Skeletal muscle satellite cell (primary cell): ENCODE results near the gene NRG2.

Experiments used
- H3K27me3 ChIP-seq: 2 replicates; pipeline ENCODE4 v1.7.0; 2013; ENCODE audit warnings: low read length; ENCODE audit not compliant: control insufficient read depth, insufficient read depth
- H3K36me3 ChIP-seq: 2 replicates; pipeline ENCODE4 v1.7.0; 2013; ENCODE audit warnings: mild to moderate bottlenecking, control low read depth, low read length; ENCODE audit not compliant: insufficient read depth
- H3K4me1 ChIP-seq: 2 replicates; pipeline ENCODE4 v1.7.0; 2013; ENCODE audit warnings: low read length; ENCODE audit not compliant: control insufficient read depth, insufficient read depth
- H3K4me2 ChIP-seq: 2 replicates; pipeline ENCODE4 v1.7.0; 2013; ENCODE audit warnings: mild to moderate bottlenecking, low read length
- H3K4me3 ChIP-seq: 2 replicates; pipeline ENCODE4 v1.7.0; 2013; ENCODE audit warnings: low read length
- H3K9ac ChIP-seq: 2 replicates; pipeline ENCODE4 v1.7.0; 2013; ENCODE audit warnings: mild to moderate bottlenecking, low read depth, low read length, moderate library complexity
- H3K9me3 ChIP-seq: replicated peaks from 2 replicates; pipeline ENCODE4 v1.7.0; 2013; ENCODE audit warnings: mild to moderate bottlenecking, control low read depth, low read length

The NRG2 gene

GRCh38 chr5:139900546-139901250, 142.4 kb downstream of the NRG2 start:
- Histone ChIP-seq H3K27me3 (peaks cover 97% of the 10 kb centered on the region), H3K4me3 (no peak overlapping the region), H3K9ac (no peak overlapping the region), H3K4me2 (no peak overlapping the region), H3K36me3 (no peaks in the 10 kb centered on the region), H3K4me1 (no peaks in the 10 kb centered on the region), H3K9me3 (no peaks in the 10 kb centered on the region)

- no peak overlapping the region for H3K4me2 ChIP-seq
- H3K4me1 ChIP-seq: no peaks in the 10 kb centered on the region
- no peak overlapping the region for H3K4me3 ChIP-seq
- H3K9me3 ChIP-seq: no peaks in the 10 kb centered on the region
- H3K9ac ChIP-seq: no peak overlapping the region
- no peaks in the 10 kb centered on the region for H3K36me3 ChIP-seq
- peaks cover 96% of the 10 kb centered on the region for H3K27me3 ChIP-seq
Observed at GRCh38 chr5:139898981-139899380, 144.1 kb downstream of the NRG2 start.

GRCh38 chr5:139897982-139898381, 145.1 kb downstream of the NRG2 start:
- H3K9me3 ChIP-seq: no peaks in the 10 kb centered on the region
- H3K4me2 ChIP-seq: no peak overlapping the region
- no peak overlapping the region for H3K4me3 ChIP-seq
- no peaks in the 10 kb centered on the region for H3K36me3 ChIP-seq
- H3K27me3 ChIP-seq: peaks cover 96% of the 10 kb centered on the region
- H3K9ac ChIP-seq: no peak overlapping the region
- H3K4me1 ChIP-seq: no peaks in the 10 kb centered on the region

GRCh38 chr5:139897342-139897741, 145.8 kb downstream of the NRG2 start:
- Histone ChIP-seq H3K4me3 (no peak overlapping the region), H3K4me2 (no peak overlapping the region), H3K27me3 (peaks cover 96% of the 10 kb centered on the region), H3K9ac (no peak overlapping the region), H3K36me3 (no peaks in the 10 kb centered on the region), H3K9me3 (no peaks in the 10 kb centered on the region), H3K4me1 (no peaks in the 10 kb centered on the region)

GRCh38 chr5:139896718-139897117, 146.4 kb downstream of the NRG2 start:
- Histone ChIP-seq H3K4me2 (no peak overlapping the region), H3K36me3 (no peaks in the 10 kb centered on the region), H3K4me1 (no peaks in the 10 kb centered on the region), H3K9me3 (no peaks in the 10 kb centered on the region), H3K9ac (no peak overlapping the region), H3K4me3 (no peak overlapping the region), H3K27me3 (peaks cover 97% of the 10 kb centered on the region)

- no peaks in the 10 kb centered on the region for H3K9me3 ChIP-seq
- no peak overlapping the region for H3K4me3 ChIP-seq
- no peak overlapping the region for H3K4me2 ChIP-seq
- no peaks in the 10 kb centered on the region for H3K4me1 ChIP-seq
- H3K36me3 ChIP-seq: no peaks in the 10 kb centered on the region
- no peak overlapping the region for H3K9ac ChIP-seq
- H3K27me3 ChIP-seq: peaks cover 95% of the 10 kb centered on the region
Observed at GRCh38 chr5:139895647-139896046, 147.5 kb downstream of the NRG2 start.

- Histone ChIP-seq H3K36me3 (no peaks in the 10 kb centered on the region), H3K27me3 (peaks cover 94% of the 10 kb centered on the region), H3K4me1 (no peaks in the 10 kb centered on the region), H3K4me3 (no peak overlapping the region), H3K9ac (no peak overlapping the region), H3K9me3 (no peaks in the 10 kb centered on the region), H3K4me2 (no peak overlapping the region)
Observed at GRCh38 chr5:139895046-139895445, 148.1 kb downstream of the NRG2 start.

- Histone ChIP-seq H3K4me1 (no peaks in the 10 kb centered on the region), H3K36me3 (no peaks in the 10 kb centered on the region), H3K4me3 (no peak overlapping the region), H3K4me2 (no peak overlapping the region), H3K27me3 (peaks cover 94% of the 10 kb centered on the region), H3K9ac (no peak overlapping the region), H3K9me3 (no peaks in the 10 kb centered on the region)
Observed at GRCh38 chr5:139893873-139894272, 149.2 kb downstream of the NRG2 start.

- Histone ChIP-seq H3K4me3 (no peak overlapping the region), H3K36me3 (no peaks in the 10 kb centered on the region), H3K9ac (no peak overlapping the region), H3K4me1 (no peaks in the 10 kb centered on the region), H3K4me2 (no peak overlapping the region), H3K27me3 (peaks cover 90% of the 10 kb centered on the region), H3K9me3 (no peaks in the 10 kb centered on the region)
Observed at GRCh38 chr5:139889410-139889809, 153.7 kb downstream of the NRG2 start.

- Histone ChIP-seq H3K27me3 (peaks cover 91% of the 10 kb centered on the region), H3K9ac (no peak overlapping the region), H3K4me1 (no peaks in the 10 kb centered on the region), H3K4me2 (no peak overlapping the region), H3K9me3 (no peaks in the 10 kb centered on the region), H3K4me3 (no peak overlapping the region), H3K36me3 (no peaks in the 10 kb centered on the region)
Observed at GRCh38 chr5:139888370-139888769, 154.7 kb downstream of the NRG2 start.

- Histone ChIP-seq H3K4me1 (no peaks in the 10 kb centered on the region), H3K36me3 (no peaks in the 10 kb centered on the region), H3K4me2 (no peak overlapping the region), H3K27me3 (peaks cover 91% of the 10 kb centered on the region), H3K4me3 (no peak overlapping the region), H3K9me3 (no peaks in the 10 kb centered on the region), H3K9ac (no peak overlapping the region)
Observed at GRCh38 chr5:139886213-139886612, 156.9 kb downstream of the NRG2 start.

- Histone ChIP-seq H3K4me2 (no peak overlapping the region), H3K4me3 (no peak overlapping the region), H3K9me3 (no peaks in the 10 kb centered on the region), H3K9ac (no peak overlapping the region), H3K27me3 (peaks cover 90% of the 10 kb centered on the region), H3K4me1 (no peaks in the 10 kb centered on the region), H3K36me3 (no peaks in the 10 kb centered on the region)
Observed at GRCh38 chr5:139885857-139886208, 157.3 kb downstream of the NRG2 start.
